Activated naive CD8-positive, alpha-beta T cell treated with anti-CD3 and anti-CD28 coated beads for 36 hours (primary cell): ENCODE measurements around the gene POLR2I. TPM values are rescaled to one million over a fixed set of nuclear protein-coding genes. Genes with fewer than 3 reads are reported as not detected.

Source experiments
- DNase-seq: peaks from one replicate; pipeline ENCODE4 v3.0.0; 2021
- H3K27ac Mint-ChIP-seq: one replicate; pipeline ENCODE4 v1.8.0; 2022; ENCODE audit warnings: mild to moderate bottlenecking, moderate library complexity, mixed read lengths
- H3K27me3 Mint-ChIP-seq: one replicate; pipeline ENCODE4 v1.8.0; 2022; ENCODE audit warnings: mild to moderate bottlenecking, mixed read lengths
- H3K36me3 Mint-ChIP-seq: one replicate; pipeline ENCODE4 v1.8.0; 2021; ENCODE audit warnings: mild to moderate bottlenecking, mixed read lengths
- H3K4me1 Mint-ChIP-seq: one replicate; pipeline ENCODE4 v1.8.0; 2021; ENCODE audit warnings: mixed read lengths
- H3K4me3 Mint-ChIP-seq: one replicate; pipeline ENCODE4 v1.8.0; 2022; ENCODE audit warnings: mild to moderate bottlenecking, moderate library complexity, mixed read lengths
- H3K9me3 Mint-ChIP-seq: one replicate; pipeline ENCODE4 v1.8.0; 2022; ENCODE audit warnings: mixed read lengths
- total RNA-seq, 2 experiments: library from RNA; stranded (reverse); gene quantifications; one replicate each; pipeline ENCODE4 v1.2.3, GENCODE V29; 2021

POLR2I gene
- total RNA-seq, 2 experiments from 2014 or later, result 93.4 to 94.0 TPM

GRCh38 chr19:36067681-36068080 lies 47.0 kb downstream of the POLR2I start:
- Mint-ChIP-seq H3K36me3 (peaks cover 26% of the 10 kb centered on the region), H3K9me3 (no peaks in the 10 kb centered on the region), H3K4me1 (no peaks in the 10 kb centered on the region), H3K4me3 (no peak overlapping the region), H3K27ac (no peak overlapping the region), H3K27me3 (no peaks in the 10 kb centered on the region)
- no peak for DNase-seq

- Mint-ChIP-seq H3K9me3 (no peaks in the 10 kb centered on the region), H3K27ac (no peak overlapping the region), H3K4me3 (no peak overlapping the region), H3K27me3 (no peaks in the 10 kb centered on the region), H3K36me3 (peaks cover 24% of the 10 kb centered on the region), H3K4me1 (no peaks in the 10 kb centered on the region)
- DNase-seq, result no peak
These were observed 49.8 kb downstream of the POLR2I start for GRCh38 chr19:36064826-36065225.

Other genes with a start within 250 kb of the POLR2I start
- under 1 TPM; 0.68 to 0.88 TPM for gene APLP1, start 246.3 kb downstream of the POLR2I start, total RNA-seq
- gene NFKBID, start 214.3 kb downstream of the POLR2I start, total RNA-seq, result 10 to 100 TPM; 72.2 to 73.7 TPM
- gene HCST, start 212.3 kb downstream of the POLR2I start, total RNA-seq, result 10 to 100 TPM; 44.9 to 53.8 TPM
- not detected for gene TYROBP, start 206.6 kb downstream of the POLR2I start, total RNA-seq
- gene LRFN3, start 178.5 kb downstream of the POLR2I start, total RNA-seq, result 1 to 10 TPM; 5.8 to 7.1 TPM
- gene SDHAF1, start 119.7 kb downstream of the POLR2I start, total RNA-seq, result 10 to 100 TPM; 22.6 to 23.1 TPM
- 1 to 10 TPM in 1 of 2 experiments, under 1 TPM in 1; 0.99 to 1.8 TPM for gene SYNE4, start 106.1 kb downstream of the POLR2I start, total RNA-seq
- 10 to 100 TPM; 35.0 to 35.5 TPM for gene ALKBH6, start 100.7 kb downstream of the POLR2I start, total RNA-seq
- under 1 TPM; 0.25 to 0.60 TPM for gene CLIP3, start 82.0 kb downstream of the POLR2I start, total RNA-seq
- 1 to 10 TPM; 2.4 to 2.7 TPM for gene THAP8, start 60.6 kb downstream of the POLR2I start, total RNA-seq
- gene WDR62, start 60.0 kb downstream of the POLR2I start, total RNA-seq, result 10 to 100 TPM; 19.1 to 20.4 TPM
- gene OVOL3, start 3.7 kb downstream of the POLR2I start, total RNA-seq, result not detected
- 10 to 100 TPM; 89.2 to 91.1 TPM for gene TBCB, start 593 bp upstream of the POLR2I start, total RNA-seq
- gene CAPNS1, start 25.2 kb upstream of the POLR2I start, total RNA-seq, result 100 to 1,000 TPM; 292 to 307 TPM
- gene COX7A1, start 37.6 kb upstream of the POLR2I start, total RNA-seq, result not detected
- 1 to 10 TPM; 1.7 to 2.1 TPM for gene ZNF565, start 99.8 kb upstream of the POLR2I start, total RNA-seq
- gene ZNF146, start 100.2 kb upstream of the POLR2I start, total RNA-seq, result 100 to 1,000 TPM; 116 to 120 TPM